Fibroblast of lung (primary cell): ENCODE measurements around the gene MITF.

Experiments used
- EZH2 ChIP-seq: IDR thresholded peaks from 2 replicates; pipeline ENCODE4 v1.5.1; 2012; ENCODE audit warnings: low read length, control low read depth, mild to moderate bottlenecking; ENCODE audit errors: missing control alignments
- TF ChIP-seq, protein P1 (sequence below), 2 donors: IDR thresholded peaks in 1 of 2; conservative IDR thresholded peaks in 1 of 2; 1 replicate in 1 of 2; 2 replicates in 1 of 2; pipeline ENCODE4 v1.5.1; 2011 to 2012; ENCODE audit warnings: low read length in 2 of 2, control low read depth in 1 of 2, inconsistent platforms in 1 of 2, low read depth in 1 of 2, mild to moderate bottlenecking in 1 of 2

GRCh38 chr3:69748503-69748902 is 9.2 kb downstream of the MITF start:
- TF ChIP-seq, protein P1, sequence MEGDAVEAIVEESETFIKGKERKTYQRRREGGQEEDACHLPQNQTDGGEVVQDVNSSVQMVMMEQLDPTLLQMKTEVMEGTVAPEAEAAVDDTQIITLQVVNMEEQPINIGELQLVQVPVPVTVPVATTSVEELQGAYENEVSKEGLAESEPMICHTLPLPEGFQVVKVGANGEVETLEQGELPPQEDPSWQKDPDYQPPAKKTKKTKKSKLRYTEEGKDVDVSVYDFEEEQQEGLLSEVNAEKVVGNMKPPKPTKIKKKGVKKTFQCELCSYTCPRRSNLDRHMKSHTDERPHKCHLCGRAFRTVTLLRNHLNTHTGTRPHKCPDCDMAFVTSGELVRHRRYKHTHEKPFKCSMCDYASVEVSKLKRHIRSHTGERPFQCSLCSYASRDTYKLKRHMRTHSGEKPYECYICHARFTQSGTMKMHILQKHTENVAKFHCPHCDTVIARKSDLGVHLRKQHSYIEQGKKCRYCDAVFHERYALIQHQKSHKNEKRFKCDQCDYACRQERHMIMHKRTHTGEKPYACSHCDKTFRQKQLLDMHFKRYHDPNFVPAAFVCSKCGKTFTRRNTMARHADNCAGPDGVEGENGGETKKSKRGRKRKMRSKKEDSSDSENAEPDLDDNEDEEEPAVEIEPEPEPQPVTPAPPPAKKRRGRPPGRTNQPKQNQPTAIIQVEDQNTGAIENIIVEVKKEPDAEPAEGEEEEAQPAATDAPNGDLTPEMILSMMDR (conservative IDR thresholded peaks at IDR 0.05 in 1 of 2, IDR thresholded peaks at IDR 0.05 in 1 of 2; ENCODE audit: low read depth in 1 of 2, low read length in 2 of 2) = no peak
- TF ChIP-seq EZH2 = no peak
